MM.1S (cell line): ENCODE results near the gene ECSCR.

Source experiments
- CTCF ChIP-seq: fragments of 300-600 bp; sonication (generic); IDR thresholded peaks from 2 replicates; pipeline ENCODE4 v1.5.1; 2016; ENCODE audit warnings: antibody characterized with exemption, low read length, mixed read lengths
- EZH2phosphoT487 ChIP-seq: fragments of 300-600 bp; sonication (generic); IDR thresholded peaks from 2 replicates; pipeline ENCODE4 v1.6.1; 2018; ENCODE audit warnings: antibody characterized with exemption, low read length

DNA sequence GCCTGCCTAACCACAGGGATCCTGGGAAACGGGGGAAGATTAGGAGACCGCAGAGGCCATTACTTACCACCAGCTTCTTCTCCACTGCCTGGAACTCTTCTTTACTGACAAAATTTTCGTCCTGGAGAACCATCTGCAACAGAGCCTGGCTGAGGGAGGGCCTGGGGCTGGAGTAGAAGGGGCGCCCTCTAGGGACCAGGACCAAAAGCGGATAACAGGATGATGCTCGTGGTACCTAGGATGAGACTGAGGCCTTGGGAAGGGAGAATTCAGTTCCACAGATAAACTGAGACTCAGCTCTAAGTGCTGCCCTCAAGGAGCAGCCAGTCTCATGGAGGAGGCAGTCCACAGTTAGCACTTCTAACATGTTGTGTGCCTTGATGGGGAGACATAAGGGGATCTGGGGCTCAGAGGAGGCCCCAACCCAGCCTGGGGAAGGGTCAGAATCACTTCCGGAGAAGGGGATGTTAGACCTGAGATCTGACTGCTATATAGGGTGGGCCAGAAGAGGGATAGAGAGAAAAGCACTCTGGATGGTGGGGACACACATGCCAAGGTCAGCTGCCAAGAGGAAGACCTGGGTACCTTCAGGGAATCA is 59.9 kb downstream of the ECSCR start:
- TF ChIP-seq CTCF: peak; percentile 67
- no peak for TF ChIP-seq EZH2phosphoT487
